G401 (cell line): ENCODE measurements around the gene ITGAX. TPM values are rescaled to one million over a fixed set of nuclear protein-coding genes. Genes with fewer than 3 reads are reported as not detected.
"Not testable (repeated sequence)": the region's sequence is repeated elsewhere in the genome, so short reads cannot be mapped to it uniquely, and the experiment has no call there.

ENCODE experiments used
- DNase-seq: peaks from one replicate; pipeline ENCODE4 v3.0.0-alpha.2; 2015; ENCODE audit warnings: low spot score
- in situ Hi-C: cut with HindIII; loops from 2 replicates; pipeline ENCODE4 v1.10.0; 2016; ENCODE audit warnings: low sequenced_read_pairs, mixed read lengths
- total RNA-seq: library from RNA; depleted of rRNA; stranded (reverse); fragments of >200 nt; shearing (Covaris generic); gene quantifications from 2 replicates; pipeline ENCODE4 v1.2.3, GENCODE V29; 2014

ITGAX gene
- total RNA-seq, 1 experiment from 2014 or later = 0.03 TPM

GRCh38 chr16:31400191-31400590 lies 45.2 kb downstream of the ITGAX start:
- DNase-seq = no peak
- in situ Hi-C loops = no loop called here

GRCh38 chr16:31401436-31401835 lies 46.5 kb downstream of the ITGAX start:
- no peak for DNase-seq
- in situ Hi-C loops = no loop called here

GRCh38 chr16:31402687-31403086 lies 47.7 kb downstream of the ITGAX start:
- no peak for DNase-seq
- in situ Hi-C loops = no loop called here

- DNase-seq = no peak
- in situ Hi-C loops = no loop called here
Measured at GRCh38 chr16:31403590-31404352, 48.8 kb downstream of the ITGAX start.

- in situ Hi-C loops = no loop called here
Measured at GRCh38 chr16:31404353-31405064, 49.5 kb downstream of the ITGAX start.

GRCh38 chr16:31407406-31407805 lies 52.4 kb downstream of the ITGAX start:
- in situ Hi-C loops = no loop called here
- DNase-seq = no peak

More at GRCh38 chr16:31404353-31405064, 49.5 kb downstream of the ITGAX start:
- no peak for DNase-seq

GRCh38 chr16:31409433-31409832 lies 54.5 kb downstream of the ITGAX start:
- DNase-seq = no peak
- in situ Hi-C loops = no loop called here

- DNase-seq = no peak
- in situ Hi-C loops = no loop called here
Measured at GRCh38 chr16:31410082-31410481, 55.1 kb downstream of the ITGAX start.

- DNase-seq = no peak
- in situ Hi-C loops = no loop called here
Measured at GRCh38 chr16:31411024-31411844, 56.3 kb downstream of the ITGAX start.

- no peak for DNase-seq
- in situ Hi-C loops = no loop called here
Measured at GRCh38 chr16:31412750-31413149, 57.8 kb downstream of the ITGAX start.

- DNase-seq = no peak
- in situ Hi-C loops = no loop called here
Measured at GRCh38 chr16:31413381-31413780, 58.4 kb downstream of the ITGAX start.

GRCh38 chr16:31413943-31414342 lies 59.0 kb downstream of the ITGAX start:
- in situ Hi-C loops = no loop called here
- no peak for DNase-seq

GRCh38 chr16:31414706-31415105 lies 59.7 kb downstream of the ITGAX start:
- in situ Hi-C loops = no loop called here
- DNase-seq = no peak

GRCh38 chr16:31416371-31416770 lies 61.4 kb downstream of the ITGAX start:
- in situ Hi-C loops = no loop called here
- DNase-seq = no peak

GRCh38 chr16:31417036-31417435 lies 62.1 kb downstream of the ITGAX start:
- DNase-seq = not testable (repeated sequence)

GRCh38 chr16:31417916-31418315 lies 62.9 kb downstream of the ITGAX start:
- no peak for DNase-seq
- in situ Hi-C loops = no loop called here

More at GRCh38 chr16:31417036-31417435, 62.1 kb downstream of the ITGAX start:
- in situ Hi-C loops = not testable (repeated sequence)

GRCh38 chr16:31420037-31420436 lies 65.1 kb downstream of the ITGAX start:
- DNase-seq = no peak
- in situ Hi-C loops = no loop called here

- no peak for DNase-seq
- in situ Hi-C loops = no loop called here
Measured at GRCh38 chr16:31421587-31421986, 66.6 kb downstream of the ITGAX start.

- no peak for DNase-seq
- in situ Hi-C loops = no loop called here
Measured at GRCh38 chr16:31423241-31423640, 68.3 kb downstream of the ITGAX start.

- in situ Hi-C loops = no loop called here
- DNase-seq = no peak
Measured at GRCh38 chr16:31423801-31424200, 68.8 kb downstream of the ITGAX start.
